ENCODE results near the gene ACLY. TPM values are rescaled to one million over a fixed set of nuclear protein-coding genes. Genes with fewer than 3 reads are reported as not detected.

ACLY gene
- total and polyA plus RNA-seq, 2 of the 13 experiments (the other 11 are each of a cell fraction or from before 2014, with no cell fraction given) = 111 to 218 TPM

GRCh38 chr17:41919840-41920579 lies 1.3 kb upstream of the ACLY start (continued):
- TF ChIP-seq TFAP4 (IDR thresholded peaks at IDR 0.05; ENCODE audit: borderline replicate concordance, low read depth) (peak; percentile 21; the same call in 1 of the 2 replicates), ZBTB4 (CRISPR knock-in tag; IDR thresholded peaks at IDR 0.05; ENCODE audit: borderline replicate concordance) (0 out of 2 replicates have a peak, but pooled peaks have one; percentile 41), RFX5 (IDR thresholded peaks at IDR 0.05; ENCODE audit: low read depth, low read length) (no peak), ZBTB39 (CRISPR knock-in tag; IDR thresholded peaks at IDR 0.05) (peak; percentile 52; the same call in 1 of the 2 replicates), ZNF207 (IDR thresholded peaks at IDR 0.05; ENCODE audit: borderline replicate concordance) (no peak), DBP (CRISPR knock-in tag; IDR thresholded peaks at IDR 0.05; ENCODE audit: not compliant biosample characterization) (no peak), PATZ1 (CRISPR knock-in tag; IDR thresholded peaks at IDR 0.05) (0 out of 2 replicates have a peak, but pooled peaks have one; percentile 12), EEA1 (CRISPR knock-in tag; IDR thresholded peaks at IDR 0.05; ENCODE audit: borderline replicate concordance) (no peak), GFI1 (CRISPR knock-in tag; IDR thresholded peaks at IDR 0.05; ENCODE audit: borderline replicate concordance) (no peak), HIC2 (CRISPR knock-in tag; IDR thresholded peaks at IDR 0.05; ENCODE audit: low read depth) (no peak), ZC3H13 (CRISPR knock-in tag; IDR thresholded peaks at IDR 0.05) (no peak), MTA3 (CRISPR knock-in tag; IDR thresholded peaks at IDR 0.05) (no peak), SOX13 (IDR thresholded peaks at IDR 0.05) (no peak), SOX13 (CRISPR knock-in tag; conservative IDR thresholded peaks at IDR 0.05 in 1 of 2, IDR thresholded peaks at IDR 0.05 in 1 of 2) (0 out of 4 replicates have a peak, but pooled peaks of 1 of the 2 experiments have one; percentile 27), MTF2 (CRISPR knock-in tag; IDR thresholded peaks at IDR 0.05; ENCODE audit: borderline replicate concordance) (no peak), SRY (CRISPR knock-in tag; IDR thresholded peaks at IDR 0.05) (no peak), SIX1 (CRISPR knock-in tag; IDR thresholded peaks at IDR 0.05; ENCODE audit: borderline replicate concordance) (no peak)

Measured in HepG2 (cell line).